DOHH2 (cell line): ENCODE results near the gene ZNF716.
"Not testable (repeated sequence)": the region's sequence is repeated elsewhere in the genome, so short reads cannot be mapped to it uniquely, and the experiment has no call there.

Experiments
- H3F3A ChIP-seq: fragments of 200-600 bp; sonication (generic), shearing (Covaris generic); 2 replicates; pipeline ENCODE4 v1.6.0; 2016; ENCODE audit warnings: antibody characterized with exemption, mild to moderate bottlenecking; ENCODE audit not compliant: control insufficient read depth, insufficient read depth
- H3K27ac ChIP-seq: fragments of 200-600 bp; sonication (generic); 2 replicates; pipeline ENCODE4 v1.5.1; 2014; ENCODE audit warnings: low read depth, mild to moderate bottlenecking, low read length, moderate library complexity
- H3K27me3 ChIP-seq: fragments of 200-600 bp; sonication (generic); 2 replicates; pipeline ENCODE4 v1.6.1; 2014; ENCODE audit warnings: mild to moderate bottlenecking, low read length, mixed read lengths; ENCODE audit not compliant: control insufficient read depth
- H3K36me3 ChIP-seq: fragments of 200-600 bp; sonication (generic); 2 replicates; pipeline ENCODE4 v1.6.1; 2014; ENCODE audit warnings: mild to moderate bottlenecking, low read length, moderate library complexity, mixed read lengths; ENCODE audit not compliant: control insufficient read depth
- H3K4me1 ChIP-seq: fragments of 200-600 bp; sonication (generic); 2 replicates; pipeline ENCODE4 v1.6.1; 2014; ENCODE audit warnings: mild to moderate bottlenecking, low read length, mixed read lengths; ENCODE audit not compliant: control insufficient read depth
- H3K4me2 ChIP-seq: fragments of 200-600 bp; sonication (generic); 2 replicates; pipeline ENCODE4 v1.6.0; 2014; ENCODE audit warnings: mild to moderate bottlenecking, low read length, moderate library complexity
- H3K4me3 ChIP-seq: fragments of 200-600 bp; sonication (generic); 2 replicates; pipeline ENCODE4 v1.5.1; 2014; ENCODE audit warnings: mild to moderate bottlenecking, low read length, mixed read lengths
- H3K79me2 ChIP-seq: fragments of 200-600 bp; sonication (generic); 2 replicates; pipeline ENCODE4 v1.6.1; 2014; ENCODE audit warnings: mild to moderate bottlenecking, low read length, mixed read lengths; ENCODE audit not compliant: control insufficient read depth
- H3K9me2 ChIP-seq: fragments of 200-600 bp; sonication (generic); replicated peaks from 2 replicates; pipeline ENCODE4 v1.6.1; 2014; ENCODE audit warnings: mild to moderate bottlenecking, low read length, mixed read lengths; ENCODE audit not compliant: control insufficient read depth
- H3K9me3 ChIP-seq: fragments of 200-600 bp; sonication (generic); 2 replicates; pipeline ENCODE4 v1.6.1; 2014; ENCODE audit warnings: antibody characterized with exemption, low read length, mixed read lengths; ENCODE audit not compliant: control insufficient read depth, insufficient read depth
- H4K20me1 ChIP-seq: fragments of 200-600 bp; sonication (generic); 2 replicates; pipeline ENCODE4 v1.6.0; 2014; ENCODE audit warnings: low read depth, mild to moderate bottlenecking, antibody characterized with exemption, low read length, moderate library complexity; ENCODE audit not compliant: control insufficient read depth, insufficient read depth
- CTCF ChIP-seq: fragments of 200-600 bp; sonication (generic); IDR thresholded peaks from one replicate; pipeline ENCODE4 v1.5.1; 2014; ENCODE audit warnings: antibody characterized with exemption, mild to moderate bottlenecking, low read depth, low read length; ENCODE audit not compliant: poor library complexity, severe bottlenecking
- EZH2phosphoT487 ChIP-seq: fragments of 200-600 bp; sonication (generic); IDR thresholded peaks from 2 replicates; pipeline ENCODE4 v1.6.1; 2017; ENCODE audit warnings: borderline replicate concordance, mild to moderate bottlenecking, antibody characterized with exemption, low read length, moderate library complexity, mixed read lengths

The ZNF716 gene

GRCh38 chr7:57449904-57450303, at the start of gene ZNF716:
ZNF716 (plus strand) TSS chr7:57450177; CDS start chr7:57450289, 112 bp downstream.
- Histone ChIP-seq H3K4me3 (no peak within 1 kb of the TSS), H3K27ac (no peak within 1 kb of the TSS)

GRCh38 chr7:57400531-57401155, 49.3 kb upstream of the ZNF716 start:
- TF ChIP-seq CTCF (no peak), EZH2phosphoT487 (no peak)
- H3K27me3 ChIP-seq, result no peaks in the 10 kb centered on the region
- H3K9me2 ChIP-seq, result no peaks in the 10 kb centered on the region
- no peak overlapping the region for H3K4me2 ChIP-seq
- no peak overlapping the region for H3K27ac ChIP-seq
- H3K79me2 ChIP-seq, result no peaks in the 10 kb centered on the region
- no peaks in the 10 kb centered on the region for H3K36me3 ChIP-seq
- H3F3A ChIP-seq, result no peaks in the 10 kb centered on the region
- no peaks in the 10 kb centered on the region for H4K20me1 ChIP-seq
- H3K9me3 ChIP-seq, result peaks cover 52% of the 10 kb centered on the region
- H3K4me3 ChIP-seq, result no peak overlapping the region
- no peaks in the 10 kb centered on the region for H3K4me1 ChIP-seq

More at GRCh38 chr7:57449904-57450303, at the start of gene ZNF716:
- Histone ChIP-seq H3K4me1 (no peaks in the 10 kb centered on the region), H3K9me2 (no peaks in the 10 kb centered on the region), H4K20me1 (no peaks in the 10 kb centered on the region), H3K79me2 (no peaks in the 10 kb centered on the region), H3K4me2 (no peak within 1 kb of the TSS), H3K36me3 (no peaks in the 10 kb centered on the region), H3K9me3 (peaks cover 14% of the 10 kb centered on the region; the same call in 1 of the 2 replicates), H3F3A (no peaks in the 10 kb centered on the region), H3K27me3 (no peaks in the 10 kb centered on the region)
- TF ChIP-seq CTCF, result no peak
- TF ChIP-seq EZH2phosphoT487, result no peak

GRCh38 chr7:57403051-57403450, 46.9 kb upstream of the ZNF716 start:
- H3F3A ChIP-seq, H3K27me3 ChIP-seq, H3K27ac ChIP-seq, H4K20me1 ChIP-seq, H3K4me3 ChIP-seq, H3K79me2 ChIP-seq, H3K4me1 ChIP-seq, H3K9me2 ChIP-seq, H3K4me2 ChIP-seq, H3K36me3 ChIP-seq: not testable (repeated sequence)
- peaks cover 52% of the 10 kb centered on the region for H3K9me3 ChIP-seq

- Histone ChIP-seq H4K20me1 (no peaks in the 10 kb centered on the region), H3K4me2 (no peak overlapping the region), H3K4me3 (no peak overlapping the region), H3K27ac (no peak overlapping the region), H3K4me1 (no peaks in the 10 kb centered on the region), H3K9me2 (no peaks in the 10 kb centered on the region), H3K27me3 (no peaks in the 10 kb centered on the region), H3K79me2 (no peaks in the 10 kb centered on the region), H3F3A (no peaks in the 10 kb centered on the region), H3K36me3 (no peaks in the 10 kb centered on the region), H3K9me3 (peaks cover 45% of the 10 kb centered on the region)
- TF ChIP-seq CTCF, result no peak
- no peak for TF ChIP-seq EZH2phosphoT487
These were observed 46.2 kb upstream of the ZNF716 start for GRCh38 chr7:57403601-57404342.
